Activated T-cell treated with anti-CD3 and anti-CD28 coated beads for 4 hours (primary cell): Measurements from ENCODE around the gene FBXO46.

Experiments
- DNase-seq: peaks from one replicate; pipeline ENCODE4 v3.0.0-alpha.2; 2020

FBXO46 gene, protein sequence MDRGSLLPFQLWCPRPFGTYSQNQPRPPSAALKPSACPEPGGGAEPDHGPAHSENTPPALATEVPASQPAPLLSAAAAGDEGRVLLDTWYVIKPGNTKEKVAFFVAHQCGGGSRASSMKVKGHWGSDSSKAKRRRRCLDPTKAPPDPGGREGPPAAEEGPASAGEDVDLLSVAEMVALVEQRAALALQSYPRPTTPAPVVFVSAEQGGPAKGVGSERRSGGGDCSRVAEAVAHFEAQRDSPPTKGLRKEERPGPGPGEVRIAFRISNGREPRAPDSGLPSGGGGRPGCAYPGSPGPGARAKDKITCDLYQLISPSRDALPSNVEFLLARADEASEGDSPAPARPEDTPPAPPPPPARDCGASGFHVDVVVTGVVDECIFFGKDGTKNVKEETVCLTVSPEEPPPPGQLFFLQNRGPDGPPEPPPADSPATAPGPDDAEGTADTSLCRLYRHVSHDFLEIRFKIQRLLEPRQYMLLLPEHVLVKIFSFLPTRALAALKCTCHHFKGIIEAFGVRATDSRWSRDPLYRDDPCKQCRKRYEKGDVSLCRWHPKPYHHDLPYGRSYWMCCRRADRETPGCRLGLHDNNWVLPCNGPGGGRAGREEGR

DNA sequence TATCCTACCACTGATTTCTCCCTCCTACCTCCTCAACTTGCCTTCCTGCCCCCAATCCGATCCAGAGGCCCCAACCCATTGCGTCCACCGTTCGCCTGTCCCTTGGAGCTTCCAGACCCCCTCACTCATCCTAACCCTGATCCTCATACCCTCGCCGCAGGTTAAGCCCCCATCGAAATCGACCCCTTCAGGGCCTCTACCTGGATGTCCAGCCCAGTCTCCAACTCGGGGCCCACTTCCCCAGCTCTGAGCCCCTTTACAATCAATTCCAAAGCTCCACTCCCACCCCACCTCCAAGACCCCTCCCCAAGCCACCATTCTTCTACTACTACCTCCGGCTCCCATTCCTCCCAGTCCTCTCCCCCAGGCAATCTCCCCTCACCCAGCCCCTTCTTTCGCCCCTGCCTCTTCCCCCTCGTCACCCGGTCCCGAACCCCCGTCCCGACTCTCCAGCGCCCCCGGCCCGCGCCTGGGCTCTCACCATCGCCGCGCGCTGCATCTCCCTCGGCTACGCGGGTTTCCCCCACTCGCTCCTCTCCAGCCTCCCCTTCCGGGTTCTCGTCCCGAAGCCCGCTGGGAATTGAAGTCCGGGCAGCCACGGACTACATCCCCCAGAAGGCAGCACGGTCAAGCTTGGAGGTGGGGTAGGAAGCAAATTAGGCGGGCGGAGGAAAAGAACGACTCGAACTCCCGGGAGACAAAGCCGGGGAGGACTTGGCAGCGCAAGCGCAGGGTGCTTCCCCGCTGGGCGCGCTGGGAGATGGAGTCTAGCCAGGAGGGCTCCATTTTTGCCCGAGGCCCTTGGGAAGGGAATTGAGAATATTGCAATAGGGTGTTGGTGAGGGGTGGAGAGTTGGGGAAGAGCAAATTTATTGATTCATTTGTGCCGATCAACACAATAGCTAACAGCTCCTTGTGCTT, at the start of gene FBXO46:
Gene FBXO46, minus strand, starts transcription at position 529 of the 921 bp plus-strand sequence. CDS start 17,401 bp downstream, outside the sequence.
- DNase-seq: peak; percentile 93

DNA sequence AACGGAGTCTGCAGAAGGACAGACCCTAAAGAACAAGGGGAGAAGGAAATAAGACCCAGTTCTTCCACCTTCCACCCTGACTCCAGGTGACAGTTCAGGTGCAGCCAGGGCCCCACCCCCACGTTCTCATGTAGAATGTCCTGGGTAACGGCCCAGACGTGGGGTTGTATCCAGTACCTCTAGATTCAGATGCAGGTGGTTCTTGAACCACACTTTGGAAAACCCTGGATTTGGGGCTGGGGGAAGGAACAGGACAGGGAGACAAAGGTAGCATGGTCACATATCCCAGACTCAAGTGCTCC, 49.4 kb upstream of the FBXO46 start:
- no peak for DNase-seq

DNA sequence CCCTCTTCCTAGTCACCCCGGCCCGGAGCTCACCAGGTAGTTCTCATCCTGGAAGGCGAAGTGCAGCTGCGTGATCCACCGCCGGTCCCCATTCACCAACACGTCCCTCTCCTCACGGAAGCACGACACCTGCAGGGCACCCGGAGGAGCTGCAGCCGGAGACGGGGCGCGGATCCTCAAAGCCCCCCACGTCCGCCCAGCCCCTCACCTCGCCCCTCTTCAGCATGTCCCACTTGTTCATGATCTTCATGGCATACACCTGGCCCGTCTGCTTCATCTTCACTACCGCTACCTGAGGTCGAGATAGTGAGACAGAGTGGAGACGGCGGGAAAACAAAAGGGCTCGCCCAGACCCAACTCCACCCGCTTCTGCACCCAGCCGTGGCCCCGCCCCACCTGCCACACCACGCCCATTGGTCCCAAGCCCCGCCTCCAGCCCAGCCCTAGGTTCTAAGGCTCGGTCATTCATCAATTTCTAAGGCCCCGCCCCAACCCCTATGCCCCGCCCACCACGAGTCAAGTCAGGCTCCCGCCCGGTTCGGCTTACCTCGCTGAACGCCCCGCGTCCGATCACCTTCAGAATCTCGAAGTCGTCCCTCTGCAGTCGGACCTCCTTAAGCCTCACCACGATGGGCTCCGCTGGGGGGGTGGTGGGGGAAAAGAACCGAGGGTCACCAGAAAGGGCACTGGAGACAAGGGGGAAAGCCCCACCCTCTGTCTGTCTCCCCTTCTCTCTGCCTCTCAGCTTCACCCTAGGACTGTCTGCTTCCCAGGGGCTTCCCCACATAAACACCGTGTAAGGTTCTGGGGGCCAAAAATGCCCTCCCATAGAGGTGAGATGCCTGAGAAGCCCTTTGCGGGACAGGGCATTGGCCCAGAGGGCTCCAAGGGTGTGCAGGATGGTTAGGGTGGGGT, 48.8 kb upstream of the FBXO46 start:
- DNase-seq: peak; percentile 73

- DNase-seq: no peak
Observed at GRCh38 chr19:45778010-45778661, 47.4 kb upstream of the FBXO46 start.

GRCh38 chr19:45777395-45777961, 46.8 kb upstream of the FBXO46 start:
- no peak for DNase-seq

- no peak for DNase-seq
Observed at GRCh38 chr19:45774765-45775164, 44.1 kb upstream of the FBXO46 start.

DNA sequence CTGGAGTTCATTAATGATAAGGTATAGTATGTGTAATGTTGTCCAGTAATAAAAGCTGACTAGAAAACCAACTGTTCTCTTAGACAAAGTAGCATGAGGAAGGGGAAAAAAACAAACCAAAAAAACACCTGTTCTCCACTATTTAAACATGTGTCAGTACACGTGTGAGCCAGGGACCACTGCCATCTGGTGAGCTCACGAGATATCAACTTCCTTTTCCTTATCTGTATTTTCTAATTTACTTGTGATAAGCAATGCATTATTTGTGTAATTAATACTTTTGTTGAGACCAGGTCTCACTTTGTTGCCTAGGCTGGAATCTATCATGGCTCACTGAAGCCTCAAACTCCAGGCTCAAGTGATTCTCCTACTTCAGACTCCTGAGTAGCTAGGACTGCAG, 42.7 kb upstream of the FBXO46 start:
- DNase-seq: no peak

DNA sequence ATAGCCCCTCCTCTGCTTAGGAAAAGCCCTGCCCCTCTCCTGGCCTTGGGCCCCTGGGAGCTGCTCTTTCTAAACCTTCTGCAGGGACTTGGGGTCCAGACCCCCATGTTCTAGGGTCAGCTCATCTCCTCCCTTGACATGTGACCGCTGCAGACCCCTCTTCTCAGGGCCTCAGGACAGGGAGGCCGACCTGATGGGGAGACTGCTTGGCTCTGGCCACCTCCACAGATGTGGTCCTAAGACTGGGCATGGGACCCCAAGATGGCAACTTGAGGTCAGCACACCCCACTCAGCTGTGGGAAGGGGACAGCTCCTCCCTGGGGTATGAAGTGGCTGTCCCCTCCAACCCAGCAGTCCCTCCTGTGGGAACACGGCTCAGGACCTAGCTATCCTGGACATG, 42.2 kb upstream of the FBXO46 start:
- DNase-seq: no peak

GRCh38 chr19:45772130-45772840, 41.6 kb upstream of the FBXO46 start:
- no peak for DNase-seq

- no peak for DNase-seq
Observed at GRCh38 chr19:45771311-45771933, 40.7 kb upstream of the FBXO46 start.

GRCh38 chr19:45770192-45771101, 39.8 kb upstream of the FBXO46 start:
- DNase-seq: peak; percentile 89

GRCh38 chr19:45769821-45770191, 39.1 kb upstream of the FBXO46 start:
- DNase-seq: peak; percentile 38

DNA sequence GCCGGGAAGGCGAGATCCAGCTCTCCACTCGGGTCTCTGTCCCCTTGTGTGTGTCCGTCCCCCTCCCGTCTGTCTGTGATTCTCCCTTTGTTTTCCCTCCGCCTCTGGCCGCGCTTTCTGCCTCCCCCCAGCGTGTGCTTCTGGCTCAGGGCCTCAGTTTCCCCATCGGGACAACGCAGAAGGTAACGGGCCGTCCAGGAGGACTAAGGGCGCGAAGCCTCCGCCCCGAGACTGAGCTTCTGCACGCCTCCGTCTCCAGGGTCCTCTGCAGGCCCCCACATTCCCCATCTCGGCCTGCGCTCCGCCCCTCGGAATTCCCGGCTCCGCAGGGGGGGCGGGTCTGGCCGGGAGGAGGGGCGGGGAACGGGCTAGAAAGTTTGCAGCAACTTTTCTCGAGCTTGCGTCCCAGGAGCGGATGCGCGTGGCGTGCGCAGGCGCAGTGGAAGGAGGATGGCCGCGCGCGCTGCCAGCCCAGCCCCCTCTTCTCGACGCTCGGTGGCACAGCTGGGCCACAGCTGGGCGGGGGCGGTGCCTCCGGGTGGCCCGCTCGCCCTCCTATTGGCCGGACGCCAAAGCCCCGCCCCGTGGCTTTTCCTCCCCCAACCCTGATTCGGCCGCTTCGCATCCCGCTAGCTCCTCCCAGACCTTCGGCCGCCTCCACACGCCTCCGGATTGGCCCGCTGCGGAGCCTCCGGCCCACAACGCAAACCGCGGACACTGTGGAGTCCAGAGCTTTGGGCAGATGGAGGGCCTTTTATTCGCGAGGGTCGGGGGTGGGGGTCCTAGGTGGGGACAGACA, 38.5 kb upstream of the FBXO46 start, which contains the start of gene SIX5:
Gene SIX5, minus strand, starts transcription at position 269 of the 799 bp plus-strand sequence. CDS start 408 bp downstream, outside the sequence.
- DNase-seq: peak; percentile 82

GRCh38 chr19:45768655-45768983, 37.9 kb upstream of the FBXO46 start:
- DNase-seq: no peak

GRCh38 chr19:45767881-45768654, 37.4 kb upstream of the FBXO46 start:
- no peak for DNase-seq

GRCh38 chr19:45767410-45767880, 36.7 kb upstream of the FBXO46 start:
- no peak for DNase-seq

GRCh38 chr19:45766869-45767346, 36.2 kb upstream of the FBXO46 start:
- DNase-seq: no peak
